Rectal smooth muscle tissue (tissue), 1 donor: Measurements from ENCODE around the gene MACROD2.
A peak's percentile ranks its signal among the peaks of the same experiment; 100 is the strongest.
"Not testable (repeated sequence)": the region's sequence is repeated elsewhere in the genome, so short reads cannot be mapped to it uniquely, and the experiment has no call there.

Experiments
- H3K27ac ChIP-seq: one replicate; pipeline ENCODE4 v1.7.0; 2013; ENCODE audit warnings: low read depth, low read length, inconsistent platforms
- H3K27me3 ChIP-seq: one replicate; pipeline ENCODE4 v1.7.0; 2013; ENCODE audit warnings: low read length; ENCODE audit not compliant: control insufficient read depth, insufficient read depth
- H3K36me3 ChIP-seq: one replicate; pipeline ENCODE4 v1.7.0; 2013; ENCODE audit warnings: low read length; ENCODE audit not compliant: control insufficient read depth, insufficient read depth
- H3K4me1 ChIP-seq: one replicate; pipeline ENCODE4 v1.7.0; 2013; ENCODE audit warnings: low read length; ENCODE audit not compliant: control insufficient read depth, insufficient read depth
- H3K4me3 ChIP-seq: one replicate; pipeline ENCODE4 v1.7.0; 2013; ENCODE audit warnings: low read length
- H3K9ac ChIP-seq: one replicate; pipeline ENCODE4 v1.7.0; 2013; ENCODE audit warnings: low read length

The MACROD2 gene

GRCh38 chr20:13995086-13995665 is at the start of gene MACROD2:
Gene MACROD2, plus strand, starts transcription at chr20:13995516.
- no peaks in the 10 kb centered on the region for H3K36me3 ChIP-seq
- H3K4me3 ChIP-seq = peak within 1 kb of the TSS; percentile 78
- H3K27ac ChIP-seq = no peak within 1 kb of the TSS
- H3K27me3 ChIP-seq = no peaks in the 10 kb centered on the region
- no peaks in the 10 kb centered on the region for H3K4me1 ChIP-seq
- H3K9ac ChIP-seq = no peak within 1 kb of the TSS

- Histone ChIP-seq H3K27me3 (no peaks in the 10 kb centered on the region), H3K36me3 (no peaks in the 10 kb centered on the region), H3K27ac (no peak overlapping the region), H3K4me1 (no peaks in the 10 kb centered on the region), H3K4me3 (no peak overlapping the region), H3K9ac (no peak overlapping the region)
These were observed 47.6 kb upstream of the MACROD2 start for GRCh38 chr20:13947719-13948118.

- Histone ChIP-seq H3K36me3 (no peaks in the 10 kb centered on the region), H3K4me3 (no peak overlapping the region), H3K27me3 (no peaks in the 10 kb centered on the region), H3K27ac (no peak overlapping the region), H3K4me1 (no peaks in the 10 kb centered on the region), H3K9ac (no peak overlapping the region)
These were observed 42.1 kb upstream of the MACROD2 start for GRCh38 chr20:13953227-13953626.

GRCh38 chr20:13960119-13960518 is 35.2 kb upstream of the MACROD2 start:
- Histone ChIP-seq H3K4me3 (no peak overlapping the region), H3K4me1 (no peaks in the 10 kb centered on the region), H3K9ac (no peak overlapping the region), H3K36me3 (no peaks in the 10 kb centered on the region), H3K27ac (no peak overlapping the region), H3K27me3 (no peaks in the 10 kb centered on the region)

- H3K4me3 ChIP-seq = no peak overlapping the region
- H3K27ac ChIP-seq = no peak overlapping the region
- no peaks in the 10 kb centered on the region for H3K36me3 ChIP-seq
- no peaks in the 10 kb centered on the region for H3K27me3 ChIP-seq
- no peaks in the 10 kb centered on the region for H3K4me1 ChIP-seq
- no peak overlapping the region for H3K9ac ChIP-seq
These were observed 34.8 kb upstream of the MACROD2 start for GRCh38 chr20:13960525-13960924.

GRCh38 chr20:13984211-13984610 is 11.1 kb upstream of the MACROD2 start:
- Histone ChIP-seq H3K27me3 (no peaks in the 10 kb centered on the region), H3K4me1 (no peaks in the 10 kb centered on the region), H3K9ac (no peak overlapping the region), H3K36me3 (no peaks in the 10 kb centered on the region), H3K4me3 (no peak overlapping the region), H3K27ac (no peak overlapping the region)

GRCh38 chr20:13990465-13990864 is 4.9 kb upstream of the MACROD2 start, which contains the start of gene SEL1L2:
Gene SEL1L2, minus strand, starts transcription at chr20:13990614. Its CDS starts 80 bp downstream, at chr20:13990534.
- Histone ChIP-seq H3K4me3 (no peak within 1 kb of the TSS), H3K4me1 (no peaks in the 10 kb centered on the region), H3K27ac (no peak within 1 kb of the TSS), H3K9ac (no peak within 1 kb of the TSS), H3K27me3 (no peaks in the 10 kb centered on the region), H3K36me3 (no peaks in the 10 kb centered on the region)

GRCh38 chr20:13991311-13991710 is 4.0 kb upstream of the MACROD2 start:
- Histone ChIP-seq H3K4me3 (no peak overlapping the region), H3K9ac (no peak overlapping the region), H3K4me1 (no peaks in the 10 kb centered on the region), H3K27ac (no peak overlapping the region), H3K36me3 (no peaks in the 10 kb centered on the region), H3K27me3 (no peaks in the 10 kb centered on the region)

- not testable (repeated sequence) for H3K36me3 ChIP-seq
These were observed 3.4 kb upstream of the MACROD2 start for GRCh38 chr20:13991955-13992354.

GRCh38 chr20:13995841-13996240 is 525 bp downstream of the MACROD2 start:
- peak overlapping the region; percentile 78 for H3K4me3 ChIP-seq
- no peaks in the 10 kb centered on the region for H3K27me3 ChIP-seq
- no peaks in the 10 kb centered on the region for H3K4me1 ChIP-seq
- H3K36me3 ChIP-seq = no peaks in the 10 kb centered on the region
- no peak overlapping the region for H3K27ac ChIP-seq
- H3K9ac ChIP-seq = no peak overlapping the region

More at GRCh38 chr20:13991955-13992354, 3.4 kb upstream of the MACROD2 start:
- not testable (repeated sequence) for H3K9ac ChIP-seq, H3K4me1 ChIP-seq, H3K4me3 ChIP-seq, H3K27me3 ChIP-seq, H3K27ac ChIP-seq

GRCh38 chr20:13996265-13996664 is 949 bp downstream of the MACROD2 start:
- peak overlapping the region; percentile 78 for H3K4me3 ChIP-seq
- no peaks in the 10 kb centered on the region for H3K27me3 ChIP-seq
- H3K9ac ChIP-seq = no peak overlapping the region
- H3K36me3 ChIP-seq = no peaks in the 10 kb centered on the region
- no peak overlapping the region for H3K27ac ChIP-seq
- no peaks in the 10 kb centered on the region for H3K4me1 ChIP-seq

GRCh38 chr20:14000917-14001316 is 5.6 kb downstream of the MACROD2 start:
- no peak overlapping the region for H3K9ac ChIP-seq
- no peaks in the 10 kb centered on the region for H3K4me1 ChIP-seq
- H3K36me3 ChIP-seq = no peaks in the 10 kb centered on the region
- no peak overlapping the region for H3K27ac ChIP-seq
- no peaks in the 10 kb centered on the region for H3K27me3 ChIP-seq
- H3K4me3 ChIP-seq = no peak overlapping the region

GRCh38 chr20:14005996-14006395 is 10.7 kb downstream of the MACROD2 start:
- Histone ChIP-seq H3K27me3 (no peaks in the 10 kb centered on the region), H3K36me3 (no peaks in the 10 kb centered on the region), H3K9ac (no peak overlapping the region), H3K27ac (no peak overlapping the region), H3K4me3 (no peak overlapping the region), H3K4me1 (no peaks in the 10 kb centered on the region)
